ENCODE data around the gene TAPBP. TPM values are rescaled to one million over a fixed set of nuclear protein-coding genes. Genes with fewer than 3 reads are reported as not detected.
A peak's percentile ranks its signal among the peaks of the same experiment; 100 is the strongest.

Gene TAPBP
- total and polyA plus RNA-seq, 9 of the 15 experiments (the other 6 are each of a cell fraction or from before 2014, with no cell fraction given) = 5.6 to 74.0 (median 22.3) TPM

DNA sequence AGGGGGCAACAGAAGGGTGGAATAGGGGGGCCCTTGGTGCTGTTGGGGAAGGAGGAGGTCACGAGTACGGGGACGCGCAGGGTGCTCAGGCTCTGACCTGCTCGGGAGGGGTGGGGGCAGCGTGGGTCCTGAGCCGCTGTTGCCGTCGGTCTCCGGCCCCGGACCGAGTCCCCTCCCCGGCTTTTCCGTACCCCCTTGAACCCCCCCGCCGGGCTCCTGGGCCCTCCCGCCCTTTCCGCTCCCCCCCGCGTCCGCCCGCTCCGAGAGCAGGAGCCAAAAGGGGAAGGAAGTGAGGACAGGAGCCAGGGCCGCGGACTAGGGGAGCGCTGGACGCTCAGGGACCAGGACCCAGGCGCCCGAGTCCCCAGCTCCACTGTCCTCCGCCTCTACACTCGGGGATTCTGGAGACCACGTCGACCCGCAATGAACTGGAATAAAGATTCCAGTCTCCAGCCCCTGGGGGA lies 15.1 kb downstream of the TAPBP start, which contains the start of gene RGL2 (continued):
- TF ChIP-seq, protein P1, sequence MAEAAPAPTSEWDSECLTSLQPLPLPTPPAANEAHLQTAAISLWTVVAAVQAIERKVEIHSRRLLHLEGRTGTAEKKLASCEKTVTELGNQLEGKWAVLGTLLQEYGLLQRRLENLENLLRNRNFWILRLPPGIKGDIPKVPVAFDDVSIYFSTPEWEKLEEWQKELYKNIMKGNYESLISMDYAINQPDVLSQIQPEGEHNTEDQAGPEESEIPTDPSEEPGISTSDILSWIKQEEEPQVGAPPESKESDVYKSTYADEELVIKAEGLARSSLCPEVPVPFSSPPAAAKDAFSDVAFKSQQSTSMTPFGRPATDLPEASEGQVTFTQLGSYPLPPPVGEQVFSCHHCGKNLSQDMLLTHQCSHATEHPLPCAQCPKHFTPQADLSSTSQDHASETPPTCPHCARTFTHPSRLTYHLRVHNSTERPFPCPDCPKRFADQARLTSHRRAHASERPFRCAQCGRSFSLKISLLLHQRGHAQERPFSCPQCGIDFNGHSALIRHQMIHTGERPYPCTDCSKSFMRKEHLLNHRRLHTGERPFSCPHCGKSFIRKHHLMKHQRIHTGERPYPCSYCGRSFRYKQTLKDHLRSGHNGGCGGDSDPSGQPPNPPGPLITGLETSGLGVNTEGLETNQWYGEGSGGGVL (CRISPR knock-in tag; IDR thresholded peaks at IDR 0.05) = no peak
- TF ChIP-seq CHD4 (IDR thresholded peaks at IDR 0.05; ENCODE audit: insufficient read depth, insufficient replicate concordance, low read depth, low read length, poor library complexity, severe bottlenecking) = no peak
- TF ChIP-seq ILF3 (IDR thresholded peaks at IDR 0.05; ENCODE audit: borderline replicate concordance) = no peak
- no peak for TF ChIP-seq KAT7 (CRISPR knock-in tag; IDR thresholded peaks at IDR 0.05; ENCODE audit: borderline replicate concordance)
- TF ChIP-seq MIER1 (IDR thresholded peaks at IDR 0.05; ENCODE audit: low read depth) = no peak; the same call in 1 of the 2 replicates
- TF ChIP-seq BRD9 (IDR thresholded peaks at IDR 0.05; ENCODE audit: low read depth, partially characterized antibody) = no peak
- TF ChIP-seq CBFA2T3 (IDR thresholded peaks at IDR 0.05) = no peak
- TF ChIP-seq NFRKB (IDR thresholded peaks at IDR 0.05; ENCODE audit: low read depth) = no peak
- peak in 1 of 2 experiments; percentile 90 for TF ChIP-seq MAZ (CRISPR knock-in tag; conservative IDR thresholded peaks at IDR 0.05 in 1 of 2, IDR thresholded peaks at IDR 0.05 in 1 of 2)
- no peak for TF ChIP-seq MEF2A (IDR thresholded peaks at IDR 0.05; ENCODE audit: control insufficient read depth, low read depth, low read length)
- TF ChIP-seq ZNF668 (CRISPR knock-in tag; IDR thresholded peaks at IDR 0.05) = no peak
- no peak for TF ChIP-seq ETV1 (tag; conservative IDR thresholded peaks at IDR 0.05; ENCODE audit: low read depth)
- TF ChIP-seq, protein P2, sequence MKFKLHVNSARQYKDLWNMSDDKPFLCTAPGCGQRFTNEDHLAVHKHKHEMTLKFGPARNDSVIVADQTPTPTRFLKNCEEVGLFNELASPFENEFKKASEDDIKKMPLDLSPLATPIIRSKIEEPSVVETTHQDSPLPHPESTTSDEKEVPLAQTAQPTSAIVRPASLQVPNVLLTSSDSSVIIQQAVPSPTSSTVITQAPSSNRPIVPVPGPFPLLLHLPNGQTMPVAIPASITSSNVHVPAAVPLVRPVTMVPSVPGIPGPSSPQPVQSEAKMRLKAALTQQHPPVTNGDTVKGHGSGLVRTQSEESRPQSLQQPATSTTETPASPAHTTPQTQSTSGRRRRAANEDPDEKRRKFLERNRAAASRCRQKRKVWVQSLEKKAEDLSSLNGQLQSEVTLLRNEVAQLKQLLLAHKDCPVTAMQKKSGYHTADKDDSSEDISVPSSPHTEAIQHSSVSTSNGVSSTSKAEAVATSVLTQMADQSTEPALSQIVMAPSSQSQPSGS (CRISPR knock-in tag; IDR thresholded peaks at IDR 0.05) = no peak
- TF ChIP-seq, protein P3, sequence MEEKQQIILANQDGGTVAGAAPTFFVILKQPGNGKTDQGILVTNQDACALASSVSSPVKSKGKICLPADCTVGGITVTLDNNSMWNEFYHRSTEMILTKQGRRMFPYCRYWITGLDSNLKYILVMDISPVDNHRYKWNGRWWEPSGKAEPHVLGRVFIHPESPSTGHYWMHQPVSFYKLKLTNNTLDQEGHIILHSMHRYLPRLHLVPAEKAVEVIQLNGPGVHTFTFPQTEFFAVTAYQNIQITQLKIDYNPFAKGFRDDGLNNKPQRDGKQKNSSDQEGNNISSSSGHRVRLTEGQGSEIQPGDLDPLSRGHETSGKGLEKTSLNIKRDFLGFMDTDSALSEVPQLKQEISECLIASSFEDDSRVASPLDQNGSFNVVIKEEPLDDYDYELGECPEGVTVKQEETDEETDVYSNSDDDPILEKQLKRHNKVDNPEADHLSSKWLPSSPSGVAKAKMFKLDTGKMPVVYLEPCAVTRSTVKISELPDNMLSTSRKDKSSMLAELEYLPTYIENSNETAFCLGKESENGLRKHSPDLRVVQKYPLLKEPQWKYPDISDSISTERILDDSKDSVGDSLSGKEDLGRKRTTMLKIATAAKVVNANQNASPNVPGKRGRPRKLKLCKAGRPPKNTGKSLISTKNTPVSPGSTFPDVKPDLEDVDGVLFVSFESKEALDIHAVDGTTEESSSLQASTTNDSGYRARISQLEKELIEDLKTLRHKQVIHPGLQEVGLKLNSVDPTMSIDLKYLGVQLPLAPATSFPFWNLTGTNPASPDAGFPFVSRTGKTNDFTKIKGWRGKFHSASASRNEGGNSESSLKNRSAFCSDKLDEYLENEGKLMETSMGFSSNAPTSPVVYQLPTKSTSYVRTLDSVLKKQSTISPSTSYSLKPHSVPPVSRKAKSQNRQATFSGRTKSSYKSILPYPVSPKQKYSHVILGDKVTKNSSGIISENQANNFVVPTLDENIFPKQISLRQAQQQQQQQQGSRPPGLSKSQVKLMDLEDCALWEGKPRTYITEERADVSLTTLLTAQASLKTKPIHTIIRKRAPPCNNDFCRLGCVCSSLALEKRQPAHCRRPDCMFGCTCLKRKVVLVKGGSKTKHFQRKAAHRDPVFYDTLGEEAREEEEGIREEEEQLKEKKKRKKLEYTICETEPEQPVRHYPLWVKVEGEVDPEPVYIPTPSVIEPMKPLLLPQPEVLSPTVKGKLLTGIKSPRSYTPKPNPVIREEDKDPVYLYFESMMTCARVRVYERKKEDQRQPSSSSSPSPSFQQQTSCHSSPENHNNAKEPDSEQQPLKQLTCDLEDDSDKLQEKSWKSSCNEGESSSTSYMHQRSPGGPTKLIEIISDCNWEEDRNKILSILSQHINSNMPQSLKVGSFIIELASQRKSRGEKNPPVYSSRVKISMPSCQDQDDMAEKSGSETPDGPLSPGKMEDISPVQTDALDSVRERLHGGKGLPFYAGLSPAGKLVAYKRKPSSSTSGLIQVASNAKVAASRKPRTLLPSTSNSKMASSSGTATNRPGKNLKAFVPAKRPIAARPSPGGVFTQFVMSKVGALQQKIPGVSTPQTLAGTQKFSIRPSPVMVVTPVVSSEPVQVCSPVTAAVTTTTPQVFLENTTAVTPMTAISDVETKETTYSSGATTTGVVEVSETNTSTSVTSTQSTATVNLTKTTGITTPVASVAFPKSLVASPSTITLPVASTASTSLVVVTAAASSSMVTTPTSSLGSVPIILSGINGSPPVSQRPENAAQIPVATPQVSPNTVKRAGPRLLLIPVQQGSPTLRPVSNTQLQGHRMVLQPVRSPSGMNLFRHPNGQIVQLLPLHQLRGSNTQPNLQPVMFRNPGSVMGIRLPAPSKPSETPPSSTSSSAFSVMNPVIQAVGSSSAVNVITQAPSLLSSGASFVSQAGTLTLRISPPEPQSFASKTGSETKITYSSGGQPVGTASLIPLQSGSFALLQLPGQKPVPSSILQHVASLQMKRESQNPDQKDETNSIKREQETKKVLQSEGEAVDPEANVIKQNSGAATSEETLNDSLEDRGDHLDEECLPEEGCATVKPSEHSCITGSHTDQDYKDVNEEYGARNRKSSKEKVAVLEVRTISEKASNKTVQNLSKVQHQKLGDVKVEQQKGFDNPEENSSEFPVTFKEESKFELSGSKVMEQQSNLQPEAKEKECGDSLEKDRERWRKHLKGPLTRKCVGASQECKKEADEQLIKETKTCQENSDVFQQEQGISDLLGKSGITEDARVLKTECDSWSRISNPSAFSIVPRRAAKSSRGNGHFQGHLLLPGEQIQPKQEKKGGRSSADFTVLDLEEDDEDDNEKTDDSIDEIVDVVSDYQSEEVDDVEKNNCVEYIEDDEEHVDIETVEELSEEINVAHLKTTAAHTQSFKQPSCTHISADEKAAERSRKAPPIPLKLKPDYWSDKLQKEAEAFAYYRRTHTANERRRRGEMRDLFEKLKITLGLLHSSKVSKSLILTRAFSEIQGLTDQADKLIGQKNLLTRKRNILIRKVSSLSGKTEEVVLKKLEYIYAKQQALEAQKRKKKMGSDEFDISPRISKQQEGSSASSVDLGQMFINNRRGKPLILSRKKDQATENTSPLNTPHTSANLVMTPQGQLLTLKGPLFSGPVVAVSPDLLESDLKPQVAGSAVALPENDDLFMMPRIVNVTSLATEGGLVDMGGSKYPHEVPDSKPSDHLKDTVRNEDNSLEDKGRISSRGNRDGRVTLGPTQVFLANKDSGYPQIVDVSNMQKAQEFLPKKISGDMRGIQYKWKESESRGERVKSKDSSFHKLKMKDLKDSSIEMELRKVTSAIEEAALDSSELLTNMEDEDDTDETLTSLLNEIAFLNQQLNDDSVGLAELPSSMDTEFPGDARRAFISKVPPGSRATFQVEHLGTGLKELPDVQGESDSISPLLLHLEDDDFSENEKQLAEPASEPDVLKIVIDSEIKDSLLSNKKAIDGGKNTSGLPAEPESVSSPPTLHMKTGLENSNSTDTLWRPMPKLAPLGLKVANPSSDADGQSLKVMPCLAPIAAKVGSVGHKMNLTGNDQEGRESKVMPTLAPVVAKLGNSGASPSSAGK (IDR thresholded peaks at IDR 0.05) = no peak

All from K562 (cell line).